Adrenal gland (tissue), 12 donors: Measurements from ENCODE around the gene GRAP2. TPM values are rescaled to one million over a fixed set of nuclear protein-coding genes. Genes with fewer than 3 reads are reported as not detected.

Experiments
- polyA plus RNA-seq, 3 donors: library from polyadenylated mRNA; stranded (reverse); fragments of 200-250 nt in 2 of 3; fragments of 350-450 nt in 1 of 3; fragmentation: Illumina TruSeq in 1 of 3; extraction: RNeasy Lipid Tissue Mini Kit (QIAGEN cat#74804) in 1 of 3; gene quantifications; one replicate each; pipeline ENCODE4 v1.2.3, GENCODE V29; 2013 to 2014
- small RNA-seq, 2 donors: library from RNA; depleted of rRNA; stranded (forward); fragments of <200 nt; gene quantifications; one replicate each; pipeline ENCODE3, GENCODE V24; 2016
- total RNA-seq, 9 donors: library from RNA; depleted of rRNA in 4 of 9; stranded (reverse); fragments of >200 nt in 4 of 9; fragments of 120-200 nt in 1 of 9; fragmentation: NEBNext Ultra II Directional in 1 of 9; extraction: Animal tissue kit (Norgen Biotek cat#: 25700) in 1 of 9; gene quantifications; one replicate each; pipeline versions ENCODE4 v1.1.0 to v1.2.4, GENCODE V29; 2013 to 2023
- donor health status: healthy with polysubstance abuse.
- donor health status: Bipolar disorder and iron deficiency.
- donor health status: DM: yes; HTN: yes; CAD: no.
- donor health status: DM: no; HTN: no; CAD: no.
- donor health status: DM: no; HTN: no; CAD: no.
- donor health status: DM: yes; HTN: yes; CAD: no.

GRAP2 gene
- total and polyA plus RNA-seq, 12 donors: 0.28 to 1.7 (median 0.61) TPM; not detected in 1

Small RNAs within 50 kb of the gene (small RNA-seq; reads per million reads assigned to genes)
- gene RN7SKP210: 0 reads per million in 2 donors

Other genes starting within 250 kb of the GRAP2 start
- gene ENTHD1, start 7.3 kb upstream of the GRAP2 start, total RNA-seq: under 1 TPM in 1 of 9 donors, not detected in 8; 0.07 TPM
- not detected for gene ENTHD1, start 7.3 kb upstream of the GRAP2 start, polyA plus RNA-seq
- gene TMA7B, start 59.3 kb downstream of the GRAP2 start, total RNA-seq: not detected
- under 1 TPM in 1 of 3 donors, not detected in 2; 0.07 TPM for gene TMA7B, start 59.3 kb downstream of the GRAP2 start, polyA plus RNA-seq
- under 1 TPM in 8 of 9 donors, not detected in 1; 0.06 to 0.39 (median 0.12) TPM for gene FAM83F, start 93.9 kb downstream of the GRAP2 start, total RNA-seq
- gene FAM83F, start 93.9 kb downstream of the GRAP2 start, polyA plus RNA-seq: under 1 TPM; under 0.01 to 0.13 (median 0.09) TPM